AML-193 (cell line): ENCODE results near the gene PCSK7.

Experiments used
- DNase-seq, 2 experiments: peaks; one replicate each; lab custom pipeline; 2025; lab: John Stamatoyannopoulos, UW

Gene PCSK7

DNA sequence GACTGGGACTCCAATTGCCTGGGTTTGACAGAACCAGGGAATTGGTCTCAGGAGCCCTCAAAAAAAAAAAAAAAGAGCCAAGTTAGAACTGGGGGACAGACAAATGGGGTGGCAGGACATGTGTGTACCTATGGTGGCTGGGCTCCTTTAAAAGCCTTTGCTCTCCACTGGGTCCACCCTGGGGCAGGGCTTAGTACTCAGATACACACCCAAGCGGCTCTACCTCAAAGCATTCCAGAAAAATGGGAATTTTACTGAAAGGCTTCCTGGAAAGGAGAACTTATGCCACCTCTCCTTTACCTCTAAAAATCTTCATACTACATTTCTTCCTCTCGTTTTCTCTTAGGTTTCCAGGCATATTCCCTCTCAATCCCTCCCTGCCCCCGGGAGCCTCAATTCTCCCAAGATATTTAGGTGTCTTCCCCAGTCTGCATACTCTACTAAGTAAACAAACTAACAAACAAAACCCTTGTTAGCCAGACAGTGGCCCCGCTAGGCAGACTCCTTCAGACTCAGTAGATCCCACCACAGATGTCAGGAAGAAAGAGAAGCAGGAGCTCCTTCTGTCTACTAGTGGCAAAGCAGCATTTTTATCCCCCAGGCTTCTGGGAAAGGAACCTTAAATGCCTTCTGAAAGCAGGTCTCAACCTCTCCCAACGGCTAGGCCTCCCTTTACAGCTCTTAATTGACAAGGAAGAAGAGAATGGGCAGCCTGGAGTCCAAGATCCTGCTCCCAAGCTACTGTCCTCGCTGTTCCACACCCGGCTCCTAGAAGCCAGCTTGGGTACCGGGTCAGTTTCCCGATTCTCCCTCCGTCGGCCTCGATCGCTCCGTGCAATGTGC lies 653 bp downstream of the PCSK7 start:
- DNase-seq: peak in 1 of 2 experiments; percentile 1

- DNase-seq: no peak
Measured at GRCh38 chr11:117230286-117230961, 1.4 kb downstream of the PCSK7 start.

DNA sequence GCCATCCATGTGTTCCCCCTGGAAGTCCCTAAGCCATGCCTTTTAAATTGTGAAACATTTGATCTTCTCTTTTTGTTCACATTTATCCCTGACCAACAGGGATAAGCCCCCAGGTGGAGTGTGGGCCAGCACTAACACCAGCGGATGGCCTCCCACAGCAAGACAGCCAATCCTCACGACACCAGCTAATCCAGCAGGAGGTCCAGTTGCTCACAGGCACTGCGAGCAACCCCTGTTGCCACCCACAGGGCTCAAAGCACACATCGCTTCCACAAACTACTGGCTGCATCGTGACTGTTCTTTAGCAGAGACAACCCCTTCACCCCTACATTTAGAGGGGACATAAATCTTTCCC lies 2.0 kb downstream of the PCSK7 start:
- DNase-seq: no peak

DNA sequence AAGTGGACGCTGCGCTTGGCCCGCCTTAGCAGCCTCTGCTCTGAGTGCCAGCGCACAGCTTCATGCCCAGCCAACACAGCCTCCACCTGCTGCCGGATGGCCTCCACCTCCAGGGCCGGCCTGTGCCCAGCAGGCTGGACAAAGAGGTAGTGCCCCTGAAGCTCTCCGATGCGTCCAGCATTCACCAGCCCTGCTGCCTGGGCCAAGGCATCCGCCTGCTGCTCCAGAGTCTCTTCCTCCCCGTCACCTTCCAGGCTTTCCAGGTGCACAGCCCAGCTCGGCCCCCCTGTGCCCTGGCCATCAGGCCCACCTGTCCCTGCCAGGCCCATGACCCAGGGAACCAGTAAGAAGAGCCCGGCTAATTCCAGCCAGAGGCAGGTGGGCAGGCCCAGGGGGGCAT lies 2.5 kb downstream of the PCSK7 start:
- DNase-seq: no peak

GRCh38 chr11:117228091-117228490 lies 3.8 kb downstream of the PCSK7 start:
- DNase-seq: no peak

DNA sequence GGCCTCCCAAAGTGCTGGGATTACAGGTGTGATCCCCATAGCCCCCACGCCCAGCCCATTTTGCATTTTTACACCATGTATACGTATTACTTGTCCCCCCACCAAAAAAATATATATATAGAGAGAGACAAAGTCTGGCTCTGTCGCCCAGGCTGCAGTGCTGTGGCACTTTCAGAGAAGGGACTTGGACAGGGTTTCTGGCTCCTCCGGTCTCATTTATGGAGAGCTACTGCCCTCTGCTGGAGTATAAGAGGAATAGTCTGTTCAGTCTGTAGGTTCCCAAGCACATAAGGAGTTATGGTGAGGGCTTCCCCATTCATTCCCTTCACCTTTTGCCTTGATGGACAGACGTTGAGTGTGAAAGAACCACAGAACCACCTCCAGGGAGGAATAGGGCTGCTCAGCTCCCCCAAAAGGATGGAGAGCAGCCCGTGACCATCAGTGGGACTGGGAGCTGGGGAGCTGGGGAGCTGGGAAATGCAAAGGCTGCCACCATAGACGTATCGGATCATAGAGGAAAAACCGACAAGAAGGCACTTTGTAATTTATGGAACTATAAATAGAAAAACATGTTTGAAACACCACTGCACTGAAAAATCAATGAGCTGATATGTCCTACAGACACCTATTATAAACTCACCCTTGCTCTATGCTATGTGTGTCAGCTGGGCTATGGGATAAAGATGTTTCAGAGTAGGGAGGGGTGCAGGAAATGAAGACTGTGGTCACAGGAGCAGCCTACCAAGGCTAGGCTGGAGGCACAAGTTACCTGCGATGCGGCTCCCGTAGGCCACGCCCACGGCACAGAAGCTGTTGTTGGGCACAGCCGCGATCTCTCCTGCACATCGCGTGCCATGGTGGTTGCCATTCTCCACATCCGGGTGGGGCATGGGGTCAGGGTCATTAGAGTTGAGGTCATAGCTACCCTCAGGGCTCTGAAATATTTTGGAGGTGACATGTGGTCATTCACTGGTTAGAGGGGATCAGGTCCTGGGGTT lies 5.2 kb downstream of the PCSK7 start:
- DNase-seq: peak; percentile 74 to 77

DNA sequence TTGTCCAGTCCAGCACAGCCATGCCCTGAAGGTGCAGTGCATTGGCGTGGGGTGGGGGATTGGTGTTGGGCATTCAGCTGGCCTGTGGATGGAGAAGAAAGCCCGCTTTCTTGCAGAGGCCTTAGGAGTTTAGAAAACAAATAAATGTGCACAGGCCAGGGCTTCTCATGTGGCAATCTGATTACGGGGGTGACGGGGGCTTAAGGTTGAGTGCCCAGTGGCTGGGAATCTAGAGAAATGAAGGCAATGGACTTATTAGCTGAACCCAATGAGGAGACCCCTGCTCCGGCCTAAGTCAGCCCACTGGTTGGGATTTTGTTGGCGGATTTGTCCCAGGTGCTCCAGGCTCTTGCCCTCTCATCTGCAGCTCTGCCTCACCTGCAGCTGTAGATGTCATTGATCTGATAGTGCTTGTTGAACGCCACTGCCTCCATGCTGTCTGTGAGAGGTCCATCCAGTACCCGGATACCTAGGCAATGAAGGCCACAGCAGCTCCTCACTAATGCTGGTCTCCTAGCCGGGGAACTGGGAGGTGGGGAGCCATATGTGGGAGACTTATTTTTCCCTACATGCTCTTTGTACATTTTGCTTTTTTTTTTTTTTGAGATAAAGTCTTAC lies 6.2 kb downstream of the PCSK7 start:
- DNase-seq: no peak

- DNase-seq: no peak
Measured at GRCh38 chr11:117223741-117224689, 7.9 kb downstream of the PCSK7 start.

- no peak for DNase-seq
Measured at GRCh38 chr11:117222991-117223740, 8.7 kb downstream of the PCSK7 start.

- DNase-seq: no peak
Measured at GRCh38 chr11:117221775-117222517, 9.9 kb downstream of the PCSK7 start.

GRCh38 chr11:117220999-117221774 lies 10.7 kb downstream of the PCSK7 start:
- no peak for DNase-seq

DNA sequence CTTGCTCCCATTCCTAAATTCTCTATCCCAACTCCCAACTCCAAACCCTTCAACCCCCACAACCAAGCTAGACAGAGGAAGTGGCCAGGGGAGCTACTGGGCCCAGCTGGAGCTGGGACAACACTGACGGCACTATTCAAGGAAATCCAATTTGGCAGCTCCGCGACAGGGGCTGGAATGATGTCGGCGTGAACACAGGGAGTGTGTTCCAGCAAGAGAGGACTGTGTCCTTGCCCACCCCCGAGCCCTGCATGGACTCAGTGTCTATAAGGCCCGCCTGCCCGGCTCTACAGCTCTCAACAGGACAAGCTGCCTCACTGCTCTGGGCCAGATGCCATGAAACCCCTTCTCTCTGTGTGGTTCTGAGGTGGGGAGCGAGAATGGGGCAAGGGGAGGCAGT lies 11.3 kb downstream of the PCSK7 start:
- no peak for DNase-seq

DNA sequence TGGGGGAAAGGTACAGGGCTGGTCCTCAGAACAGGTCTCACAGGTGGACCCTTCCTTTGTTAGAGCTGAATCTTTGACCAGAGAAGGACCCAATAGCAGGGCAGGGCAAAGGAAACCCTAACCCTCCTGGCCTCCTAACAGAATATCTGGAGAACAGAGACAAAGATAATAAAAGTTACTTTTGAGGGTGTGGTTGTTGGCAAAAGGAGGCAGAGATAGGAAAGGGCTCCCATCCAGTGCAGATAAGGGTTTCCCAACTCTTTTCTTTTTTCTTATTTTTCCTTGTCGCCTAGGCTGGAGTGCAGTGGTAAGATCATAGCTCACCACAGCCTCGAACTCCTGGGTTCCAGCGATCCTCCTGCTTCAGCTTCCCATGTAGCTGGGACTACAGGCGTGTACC lies 11.9 kb downstream of the PCSK7 start:
- no peak for DNase-seq

- DNase-seq: no peak
Measured at GRCh38 chr11:117219455-117219854, 12.4 kb downstream of the PCSK7 start.

GRCh38 chr11:117219001-117219400 lies 12.9 kb downstream of the PCSK7 start:
- no peak for DNase-seq

GRCh38 chr11:117218133-117218915 lies 13.5 kb downstream of the PCSK7 start:
- no peak for DNase-seq
